ACC112 (cell line): ENCODE measurements around the gene GJB1.

Source experiments
- H2AFZ ChIP-seq: fragments of 200-600 bp; sonication (generic); one replicate; pipeline ENCODE4 v1.6.0; 2017; ENCODE audit warnings: antibody characterized with exemption, low read length; ENCODE audit not compliant: unreplicated experiment
- H3K27ac ChIP-seq: fragments of 200-600 bp; sonication (generic); 2 replicates; pipeline ENCODE4 v1.5.1; 2014; ENCODE audit warnings: low read depth, mild to moderate bottlenecking, antibody characterized with exemption, low read length, moderate library complexity
- H3K27me3 ChIP-seq: fragments of 200-600 bp; sonication (generic); 2 replicates; pipeline ENCODE4 v1.6.1; 2014; ENCODE audit warnings: mild to moderate bottlenecking, antibody characterized with exemption, low read length, moderate library complexity, mixed read lengths; ENCODE audit not compliant: insufficient read depth
- H3K36me3 ChIP-seq: fragments of 200-600 bp; sonication (generic); 2 replicates; pipeline ENCODE4 v1.6.1; 2016; ENCODE audit warnings: mild to moderate bottlenecking, antibody characterized with exemption, low read length, moderate library complexity, mixed read lengths; ENCODE audit not compliant: insufficient read depth
- H3K4me1 ChIP-seq: fragments of 200-600 bp; sonication (generic); one replicate; pipeline ENCODE4 v1.6.1; 2016; ENCODE audit warnings: low read length, mixed read lengths; ENCODE audit not compliant: insufficient read depth, unreplicated experiment, control insufficient read depth
- H3K4me3 ChIP-seq: fragments of 200-600 bp; sonication (generic); 2 replicates; pipeline ENCODE4 v1.5.1; 2014; ENCODE audit warnings: mild to moderate bottlenecking, low read depth, low read length
- H3K79me2 ChIP-seq: fragments of 200-600 bp; sonication (generic); one replicate; pipeline ENCODE4 v1.6.0; 2016; ENCODE audit warnings: low read length; ENCODE audit not compliant: control insufficient read depth, unreplicated experiment, insufficient read depth

Gene GJB1

GRCh38 chrX:71236836-71237235 is 13.8 kb downstream of the GJB1 start:
- no peaks in the 10 kb centered on the region for H3K36me3 ChIP-seq
- no peak overlapping the region for H3K4me3 ChIP-seq
- H3K79me2 ChIP-seq = no peaks in the 10 kb centered on the region
- no peaks in the 10 kb centered on the region for H3K4me1 ChIP-seq
- H2AFZ ChIP-seq = no peak overlapping the region
- H3K27ac ChIP-seq = no peak overlapping the region
- no peaks in the 10 kb centered on the region for H3K27me3 ChIP-seq

GRCh38 chrX:71239781-71240180 is 16.8 kb downstream of the GJB1 start:
- Histone ChIP-seq H3K4me3 (no peak overlapping the region), H3K36me3 (no peaks in the 10 kb centered on the region), H3K27ac (no peak overlapping the region), H2AFZ (no peak overlapping the region), H3K27me3 (no peaks in the 10 kb centered on the region), H3K79me2 (no peaks in the 10 kb centered on the region), H3K4me1 (no peaks in the 10 kb centered on the region)

GRCh38 chrX:71241301-71241700 is 18.3 kb downstream of the GJB1 start:
- H3K4me3 ChIP-seq = no peak overlapping the region
- H3K36me3 ChIP-seq = no peaks in the 10 kb centered on the region
- no peaks in the 10 kb centered on the region for H3K4me1 ChIP-seq
- no peak overlapping the region for H3K27ac ChIP-seq
- H2AFZ ChIP-seq = no peak overlapping the region
- H3K79me2 ChIP-seq = no peaks in the 10 kb centered on the region
- H3K27me3 ChIP-seq = no peaks in the 10 kb centered on the region

- no peak overlapping the region for H2AFZ ChIP-seq
- no peaks in the 10 kb centered on the region for H3K36me3 ChIP-seq
- no peak overlapping the region for H3K27ac ChIP-seq
- no peak overlapping the region for H3K4me3 ChIP-seq
- no peaks in the 10 kb centered on the region for H3K79me2 ChIP-seq
- no peaks in the 10 kb centered on the region for H3K27me3 ChIP-seq
- no peaks in the 10 kb centered on the region for H3K4me1 ChIP-seq
Measured at GRCh38 chrX:71244359-71245128, 21.5 kb downstream of the GJB1 start.

GRCh38 chrX:71245159-71245558 is 22.1 kb downstream of the GJB1 start:
- H3K79me2 ChIP-seq = no peaks in the 10 kb centered on the region
- H3K4me3 ChIP-seq = no peak overlapping the region
- H2AFZ ChIP-seq = no peak overlapping the region
- H3K4me1 ChIP-seq = no peaks in the 10 kb centered on the region
- no peak overlapping the region for H3K27ac ChIP-seq
- no peaks in the 10 kb centered on the region for H3K36me3 ChIP-seq
- no peaks in the 10 kb centered on the region for H3K27me3 ChIP-seq

GRCh38 chrX:71250841-71251240 is 27.8 kb downstream of the GJB1 start:
- no peak overlapping the region for H2AFZ ChIP-seq
- H3K27me3 ChIP-seq = no peaks in the 10 kb centered on the region
- H3K4me1 ChIP-seq = no peaks in the 10 kb centered on the region
- H3K79me2 ChIP-seq = peaks cover 5% of the 10 kb centered on the region
- no peak overlapping the region for H3K27ac ChIP-seq
- no peaks in the 10 kb centered on the region for H3K36me3 ChIP-seq
- no peak overlapping the region for H3K4me3 ChIP-seq

- no peaks in the 10 kb centered on the region for H3K4me1 ChIP-seq
- no peak overlapping the region for H3K27ac ChIP-seq
- H3K79me2 ChIP-seq = peaks cover 5% of the 10 kb centered on the region
- no peaks in the 10 kb centered on the region for H3K27me3 ChIP-seq
- no peak overlapping the region for H2AFZ ChIP-seq
- no peaks in the 10 kb centered on the region for H3K36me3 ChIP-seq
- no peak overlapping the region for H3K4me3 ChIP-seq
Measured at GRCh38 chrX:71251466-71251973, 28.5 kb downstream of the GJB1 start.

GRCh38 chrX:71252221-71252620 is 29.2 kb downstream of the GJB1 start:
- no peaks in the 10 kb centered on the region for H3K27me3 ChIP-seq
- no peak overlapping the region for H2AFZ ChIP-seq
- no peaks in the 10 kb centered on the region for H3K4me1 ChIP-seq
- no peak overlapping the region for H3K27ac ChIP-seq
- peak overlapping the region; percentile 97; the same call in 1 of the 2 replicates for H3K4me3 ChIP-seq
- peaks cover 5% of the 10 kb centered on the region for H3K79me2 ChIP-seq
- no peaks in the 10 kb centered on the region for H3K36me3 ChIP-seq

GRCh38 chrX:71253253-71254091 is 30.4 kb downstream of the GJB1 start:
- Histone ChIP-seq H3K4me1 (no peaks in the 10 kb centered on the region), H3K36me3 (no peaks in the 10 kb centered on the region), H3K79me2 (peaks cover 5% of the 10 kb centered on the region), H3K4me3 (peak overlapping the region; percentile 97), H2AFZ (no peak overlapping the region), H3K27ac (no peak overlapping the region), H3K27me3 (no peaks in the 10 kb centered on the region)

- Histone ChIP-seq H3K27ac (no peak within 1 kb of the TSS; the same call in 1 of the 2 replicates), H2AFZ (peak within 1 kb of the TSS; percentile 85), H3K36me3 (no peaks in the 10 kb centered on the region), H3K4me1 (no peaks in the 10 kb centered on the region), H3K79me2 (peaks cover 5% of the 10 kb centered on the region), H3K27me3 (no peaks in the 10 kb centered on the region), H3K4me3 (peak within 1 kb of the TSS; percentile 97)
Measured at GRCh38 chrX:71254092-71254963, 31.3 kb downstream of the GJB1 start, which contains the start of gene ZMYM3. Gene ZMYM3, minus strand, starts transcription at chrX:71254140. Its CDS starts 885 bp downstream, at chrX:71253255.
